Measurements from ENCODE around the gene FUT8. TPM values are rescaled to one million over a fixed set of nuclear protein-coding genes. Genes with fewer than 3 reads are reported as not detected.
A peak's percentile ranks its signal among the peaks of the same experiment; 100 is the strongest.

The FUT8 gene
- total RNA-seq, 4 donors from 2014 or later, result 29.2 to 55.5 (median 41.1) TPM

DNA sequence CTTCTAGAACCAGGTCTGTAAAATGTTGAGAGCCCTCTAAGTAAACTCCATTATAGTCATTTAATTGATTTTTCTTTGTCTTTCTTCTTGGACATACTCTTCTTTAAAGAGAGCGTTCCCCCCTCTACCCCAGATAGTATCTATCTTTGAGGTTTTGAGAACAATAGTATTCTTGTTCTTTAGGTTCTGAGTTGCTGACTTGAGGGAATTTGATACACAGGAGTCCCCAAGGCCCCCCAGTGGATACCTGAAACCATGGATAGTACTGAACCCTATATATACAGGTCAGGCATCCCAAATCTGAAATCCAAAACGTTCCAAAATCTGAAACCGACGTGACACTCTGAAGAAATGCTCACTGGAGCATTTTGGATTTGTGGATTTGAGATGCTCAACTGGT lies 65.5 kb downstream of the FUT8 start:
- 92 to 95% methylated on average over 4 of the region's 4 CpGs for WGBS, 2 donors
- TF ChIP-seq POLR2A (IDR thresholded peaks at IDR 0.05), result no peak
- TF ChIP-seq, protein P1, sequence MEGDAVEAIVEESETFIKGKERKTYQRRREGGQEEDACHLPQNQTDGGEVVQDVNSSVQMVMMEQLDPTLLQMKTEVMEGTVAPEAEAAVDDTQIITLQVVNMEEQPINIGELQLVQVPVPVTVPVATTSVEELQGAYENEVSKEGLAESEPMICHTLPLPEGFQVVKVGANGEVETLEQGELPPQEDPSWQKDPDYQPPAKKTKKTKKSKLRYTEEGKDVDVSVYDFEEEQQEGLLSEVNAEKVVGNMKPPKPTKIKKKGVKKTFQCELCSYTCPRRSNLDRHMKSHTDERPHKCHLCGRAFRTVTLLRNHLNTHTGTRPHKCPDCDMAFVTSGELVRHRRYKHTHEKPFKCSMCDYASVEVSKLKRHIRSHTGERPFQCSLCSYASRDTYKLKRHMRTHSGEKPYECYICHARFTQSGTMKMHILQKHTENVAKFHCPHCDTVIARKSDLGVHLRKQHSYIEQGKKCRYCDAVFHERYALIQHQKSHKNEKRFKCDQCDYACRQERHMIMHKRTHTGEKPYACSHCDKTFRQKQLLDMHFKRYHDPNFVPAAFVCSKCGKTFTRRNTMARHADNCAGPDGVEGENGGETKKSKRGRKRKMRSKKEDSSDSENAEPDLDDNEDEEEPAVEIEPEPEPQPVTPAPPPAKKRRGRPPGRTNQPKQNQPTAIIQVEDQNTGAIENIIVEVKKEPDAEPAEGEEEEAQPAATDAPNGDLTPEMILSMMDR (IDR thresholded peaks at IDR 0.05), result no peak

DNA sequence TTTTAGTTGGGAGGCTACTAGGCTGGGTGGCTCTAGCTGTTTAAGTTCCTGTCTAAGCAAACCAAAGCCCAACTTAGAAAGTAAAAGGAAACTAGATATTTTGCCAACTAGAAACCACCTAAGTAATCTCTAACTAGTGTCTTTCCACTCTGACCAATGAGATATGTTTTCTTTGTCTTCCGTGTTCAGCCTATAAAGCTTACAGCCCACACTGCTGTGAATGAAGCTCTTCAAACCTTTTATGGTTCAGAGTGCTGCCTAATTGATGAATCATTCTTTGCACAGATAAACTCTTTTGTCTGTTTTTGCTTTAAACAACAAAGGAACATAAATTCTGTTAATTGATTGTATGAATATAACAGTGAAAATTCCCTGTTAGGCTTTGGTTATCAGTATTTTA lies 66.1 kb downstream of the FUT8 start:
- H3K4me3 ChIP-seq (replicated peaks in 1 of 3), result no peak overlapping the region
- H3K9me3 ChIP-seq, result no peaks in the 10 kb centered on the region
- 73 to 74% methylated on average over 1 of the region's 1 CpG for WGBS, 2 donors
- H3K36me3 ChIP-seq, result no peaks in the 10 kb centered on the region
- TF ChIP-seq, protein P1 (IDR thresholded peaks at IDR 0.05), result no peak
- TF ChIP-seq POLR2A (IDR thresholded peaks at IDR 0.05), result no peak
- intact Hi-C loops (cut with DNase I), result no loop called here
- no peak for DNase-seq
- no peaks in the 10 kb centered on the region for H3K27me3 ChIP-seq
- H3K4me1 ChIP-seq, result peaks cover 14 to 19% of the 10 kb centered on the region in 2 donors
- H3K27ac ChIP-seq, result no peak overlapping the region

More for the DNA sequence above, 65.5 kb downstream of the FUT8 start:
- H3K4me3 ChIP-seq (replicated peaks in 1 of 3), result no peak overlapping the region
- no peak overlapping the region for H3K27ac ChIP-seq
- H3K36me3 ChIP-seq, result no peaks in the 10 kb centered on the region
- no peaks in the 10 kb centered on the region for H3K27me3 ChIP-seq
- H3K4me1 ChIP-seq, result peaks cover 10 to 16% of the 10 kb centered on the region in 2 donors
- H3K9me3 ChIP-seq, result no peaks in the 10 kb centered on the region
- intact Hi-C loops (cut with DNase I), result no loop called here
- no peak for DNase-seq

DNA sequence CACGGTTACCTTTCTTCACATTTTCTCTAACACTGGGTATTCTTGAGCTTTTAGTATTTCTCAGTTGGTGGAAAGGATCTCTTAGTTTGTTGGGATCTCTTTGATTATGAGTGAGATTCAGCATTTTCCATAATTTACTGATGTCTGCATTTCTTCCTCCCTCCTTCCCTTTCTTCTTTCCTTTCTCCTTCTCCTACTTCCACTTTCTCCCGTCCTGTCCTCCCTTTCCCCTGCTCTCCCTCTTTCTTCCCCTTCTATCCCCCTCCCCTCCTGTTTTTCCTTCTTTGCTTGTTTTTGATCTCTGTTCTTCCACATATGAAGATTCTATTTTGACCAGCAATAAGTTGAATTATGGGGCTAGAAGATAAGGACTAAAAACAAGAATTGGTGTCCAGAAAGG lies 66.9 kb downstream of the FUT8 start:
- no peak for DNase-seq
- Histone ChIP-seq H3K4me3 (replicated peaks in 1 of 3) (no peak overlapping the region), H3K9me3 (no peaks in the 10 kb centered on the region), H3K36me3 (no peaks in the 10 kb centered on the region), H3K4me1 (peaks cover 14 to 19% of the 10 kb centered on the region in 2 donors), H3K27me3 (no peaks in the 10 kb centered on the region), H3K27ac (no peak overlapping the region)
- intact Hi-C loops (cut with DNase I), result no loop called here
- 95% methylated on average over 2 of the region's 2 CpGs for WGBS, 2 donors
- TF ChIP-seq, protein P1 (IDR thresholded peaks at IDR 0.05), result no peak
- TF ChIP-seq POLR2A (IDR thresholded peaks at IDR 0.05), result no peak

DNA sequence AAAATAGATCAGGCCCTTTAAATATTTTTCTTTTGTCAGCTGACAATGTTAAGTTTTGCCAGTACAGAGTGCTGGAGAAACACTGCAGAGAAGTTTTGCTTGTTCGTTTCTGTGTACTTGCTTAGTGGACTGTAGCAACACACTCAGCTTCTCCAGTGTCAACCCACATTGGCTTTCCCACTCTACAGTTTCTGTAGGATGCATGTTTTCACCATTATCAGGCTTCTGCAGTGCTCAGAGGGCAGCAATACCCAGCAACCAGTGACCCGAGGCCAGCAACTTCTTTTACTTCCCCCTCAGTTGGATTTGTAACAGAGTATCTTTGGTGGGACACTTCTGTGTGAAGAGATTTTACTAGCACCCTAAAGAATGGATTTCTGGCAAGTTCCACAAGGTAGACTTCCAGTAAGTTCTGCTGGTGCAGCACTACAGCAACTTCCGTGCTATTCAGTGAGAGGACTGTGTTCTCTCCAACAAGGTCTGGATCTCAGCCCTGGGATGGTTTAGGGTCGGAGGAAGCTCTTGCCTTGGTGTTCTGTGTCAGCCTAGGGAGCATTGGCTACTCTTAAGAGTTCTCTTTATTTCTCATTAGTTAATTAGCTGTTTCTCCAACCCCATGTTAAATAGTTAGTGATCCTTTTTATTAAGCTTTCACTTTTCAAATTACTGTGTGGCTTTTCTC lies 70.4 kb downstream of the FUT8 start:
- peak overlapping the region; percentile 33 to 78 (median 73) for H3K27ac ChIP-seq
- H3K27me3 ChIP-seq, result no peaks in the 10 kb centered on the region
- H3K4me1 ChIP-seq, result peaks cover 14 to 19% of the 10 kb centered on the region in 2 donors
- intact Hi-C loops (cut with DNase I), result no loop called here
- DNase-seq, result peak; percentile 11 to 21
- TF ChIP-seq, protein P1 (IDR thresholded peaks at IDR 0.05), result no peak
- no peak for TF ChIP-seq POLR2A (IDR thresholded peaks at IDR 0.05)
- no peaks in the 10 kb centered on the region for H3K9me3 ChIP-seq
- H3K36me3 ChIP-seq, result no peaks in the 10 kb centered on the region
- no peak overlapping the region for H3K4me3 ChIP-seq (replicated peaks in 1 of 3)
- 22 to 26% methylated on average over 4 of the region's 4 CpGs for WGBS, 2 donors

DNA sequence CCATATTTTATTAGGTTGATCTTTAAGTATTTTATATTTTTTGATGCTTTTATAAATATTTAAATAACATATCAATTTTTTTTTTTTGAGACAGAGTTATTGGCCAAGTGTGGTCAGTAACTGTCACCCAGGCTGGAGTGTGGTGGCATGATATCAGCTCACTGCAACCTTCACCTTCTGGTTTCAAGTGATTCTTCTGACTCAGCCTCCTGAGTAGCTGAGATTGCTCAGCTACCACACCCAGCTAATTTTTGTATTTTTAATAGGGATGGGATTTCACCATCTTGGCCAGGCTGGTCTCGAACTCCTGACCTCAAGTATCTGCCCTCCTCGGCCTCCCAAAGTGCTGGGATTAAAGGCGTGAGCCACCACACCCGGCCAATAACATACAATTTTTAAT lies 71.1 kb downstream of the FUT8 start:
- TF ChIP-seq, protein P1 (IDR thresholded peaks at IDR 0.05), result no peak
- no peak for TF ChIP-seq POLR2A (IDR thresholded peaks at IDR 0.05)
- no peaks in the 10 kb centered on the region for H3K9me3 ChIP-seq
- H3K27me3 ChIP-seq, result no peaks in the 10 kb centered on the region
- intact Hi-C loops (cut with DNase I), result no loop called here
- H3K27ac ChIP-seq, result peak overlapping the region in 1 of 3 donors; percentile 73
- no peak for DNase-seq
- H3K36me3 ChIP-seq, result no peaks in the 10 kb centered on the region
- 96 to 97% methylated on average over 4 of the region's 4 CpGs for WGBS, 2 donors
- H3K4me1 ChIP-seq, result peaks cover 14 to 17% of the 10 kb centered on the region in 2 donors
- H3K4me3 ChIP-seq (replicated peaks in 1 of 3), result no peak overlapping the region

All from thyroid gland (tissue), 4 donors.